DOHH2 (cell line): ENCODE data around the gene PRDM16.

ENCODE experiments used
- H3F3A ChIP-seq: fragments of 200-600 bp; sonication (generic), shearing (Covaris generic); 2 replicates; pipeline ENCODE4 v1.6.0; 2016; ENCODE audit warnings: antibody characterized with exemption, mild to moderate bottlenecking; ENCODE audit not compliant: control insufficient read depth, insufficient read depth
- H3K27ac ChIP-seq: fragments of 200-600 bp; sonication (generic); 2 replicates; pipeline ENCODE4 v1.5.1; 2014; ENCODE audit warnings: low read depth, mild to moderate bottlenecking, low read length, moderate library complexity
- H3K27me3 ChIP-seq: fragments of 200-600 bp; sonication (generic); 2 replicates; pipeline ENCODE4 v1.6.1; 2014; ENCODE audit warnings: mild to moderate bottlenecking, low read length, mixed read lengths; ENCODE audit not compliant: control insufficient read depth
- H3K36me3 ChIP-seq: fragments of 200-600 bp; sonication (generic); 2 replicates; pipeline ENCODE4 v1.6.1; 2014; ENCODE audit warnings: mild to moderate bottlenecking, low read length, moderate library complexity, mixed read lengths; ENCODE audit not compliant: control insufficient read depth
- H3K4me1 ChIP-seq: fragments of 200-600 bp; sonication (generic); 2 replicates; pipeline ENCODE4 v1.6.1; 2014; ENCODE audit warnings: mild to moderate bottlenecking, low read length, mixed read lengths; ENCODE audit not compliant: control insufficient read depth
- H3K4me2 ChIP-seq: fragments of 200-600 bp; sonication (generic); 2 replicates; pipeline ENCODE4 v1.6.0; 2014; ENCODE audit warnings: mild to moderate bottlenecking, low read length, moderate library complexity
- H3K4me3 ChIP-seq: fragments of 200-600 bp; sonication (generic); 2 replicates; pipeline ENCODE4 v1.5.1; 2014; ENCODE audit warnings: mild to moderate bottlenecking, low read length, mixed read lengths
- H3K79me2 ChIP-seq: fragments of 200-600 bp; sonication (generic); 2 replicates; pipeline ENCODE4 v1.6.1; 2014; ENCODE audit warnings: mild to moderate bottlenecking, low read length, mixed read lengths; ENCODE audit not compliant: control insufficient read depth
- H3K9me2 ChIP-seq: fragments of 200-600 bp; sonication (generic); replicated peaks from 2 replicates; pipeline ENCODE4 v1.6.1; 2014; ENCODE audit warnings: mild to moderate bottlenecking, low read length, mixed read lengths; ENCODE audit not compliant: control insufficient read depth
- H3K9me3 ChIP-seq: fragments of 200-600 bp; sonication (generic); 2 replicates; pipeline ENCODE4 v1.6.1; 2014; ENCODE audit warnings: antibody characterized with exemption, low read length, mixed read lengths; ENCODE audit not compliant: control insufficient read depth, insufficient read depth
- H4K20me1 ChIP-seq: fragments of 200-600 bp; sonication (generic); 2 replicates; pipeline ENCODE4 v1.6.0; 2014; ENCODE audit warnings: low read depth, mild to moderate bottlenecking, antibody characterized with exemption, low read length, moderate library complexity; ENCODE audit not compliant: control insufficient read depth, insufficient read depth
- EZH2phosphoT487 ChIP-seq: fragments of 200-600 bp; sonication (generic); IDR thresholded peaks from 2 replicates; pipeline ENCODE4 v1.6.1; 2017; ENCODE audit warnings: borderline replicate concordance, mild to moderate bottlenecking, antibody characterized with exemption, low read length, moderate library complexity, mixed read lengths
- TF ChIP-seq, protein P1 (sequence below): fragments of 200-600 bp; sonication (generic); IDR thresholded peaks from one replicate; pipeline ENCODE4 v1.5.1; 2014; ENCODE audit warnings: antibody characterized with exemption, mild to moderate bottlenecking, low read depth, low read length; ENCODE audit not compliant: poor library complexity, severe bottlenecking

The PRDM16 gene

DNA sequence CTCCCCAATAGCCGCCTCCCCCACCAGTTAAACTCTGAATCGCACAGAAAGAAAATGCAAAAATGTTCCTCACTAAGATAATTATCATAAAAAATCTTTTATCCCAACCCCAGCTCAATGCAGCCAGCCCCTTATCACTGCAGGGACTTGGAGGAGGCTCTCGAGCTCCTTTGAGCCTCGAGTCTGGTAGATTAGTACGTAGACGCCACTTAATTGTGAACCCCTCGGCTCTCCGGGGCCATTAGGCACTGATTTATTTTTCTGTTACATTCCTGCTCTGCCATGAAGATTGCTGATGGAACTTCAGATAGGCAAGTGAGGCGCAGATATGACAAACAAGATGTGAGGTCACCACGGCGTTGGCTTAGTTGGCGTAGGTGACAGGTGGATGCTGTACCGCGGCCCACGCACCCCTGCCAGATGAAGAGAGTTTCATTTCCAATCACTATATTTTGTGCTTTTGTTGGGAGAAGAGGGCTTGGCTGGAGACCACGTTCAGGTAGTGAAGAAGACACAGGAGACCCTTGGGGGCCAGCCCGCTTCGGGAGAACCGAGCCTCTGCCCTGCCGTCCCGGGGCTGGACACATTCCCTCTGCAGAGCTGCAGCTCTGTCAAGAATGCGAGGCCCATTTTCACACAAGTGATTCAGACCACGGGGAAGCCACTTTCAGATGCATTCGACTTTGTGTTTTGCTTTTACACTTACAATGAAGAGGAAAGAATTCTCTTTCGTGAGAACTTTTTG is 329.6 kb downstream of the PRDM16 start:
- no peak overlapping the region for H3K4me2 ChIP-seq
- no peaks in the 10 kb centered on the region for H3K9me3 ChIP-seq
- TF ChIP-seq, protein P1, sequence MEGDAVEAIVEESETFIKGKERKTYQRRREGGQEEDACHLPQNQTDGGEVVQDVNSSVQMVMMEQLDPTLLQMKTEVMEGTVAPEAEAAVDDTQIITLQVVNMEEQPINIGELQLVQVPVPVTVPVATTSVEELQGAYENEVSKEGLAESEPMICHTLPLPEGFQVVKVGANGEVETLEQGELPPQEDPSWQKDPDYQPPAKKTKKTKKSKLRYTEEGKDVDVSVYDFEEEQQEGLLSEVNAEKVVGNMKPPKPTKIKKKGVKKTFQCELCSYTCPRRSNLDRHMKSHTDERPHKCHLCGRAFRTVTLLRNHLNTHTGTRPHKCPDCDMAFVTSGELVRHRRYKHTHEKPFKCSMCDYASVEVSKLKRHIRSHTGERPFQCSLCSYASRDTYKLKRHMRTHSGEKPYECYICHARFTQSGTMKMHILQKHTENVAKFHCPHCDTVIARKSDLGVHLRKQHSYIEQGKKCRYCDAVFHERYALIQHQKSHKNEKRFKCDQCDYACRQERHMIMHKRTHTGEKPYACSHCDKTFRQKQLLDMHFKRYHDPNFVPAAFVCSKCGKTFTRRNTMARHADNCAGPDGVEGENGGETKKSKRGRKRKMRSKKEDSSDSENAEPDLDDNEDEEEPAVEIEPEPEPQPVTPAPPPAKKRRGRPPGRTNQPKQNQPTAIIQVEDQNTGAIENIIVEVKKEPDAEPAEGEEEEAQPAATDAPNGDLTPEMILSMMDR: no peak
- no peak for TF ChIP-seq EZH2phosphoT487
- no peaks in the 10 kb centered on the region for H3K9me2 ChIP-seq
- no peaks in the 10 kb centered on the region for H3K27me3 ChIP-seq
- H3F3A ChIP-seq: no peaks in the 10 kb centered on the region
- no peaks in the 10 kb centered on the region for H3K4me1 ChIP-seq
- H3K36me3 ChIP-seq: no peaks in the 10 kb centered on the region
- no peaks in the 10 kb centered on the region for H4K20me1 ChIP-seq
- no peak overlapping the region for H3K4me3 ChIP-seq
- H3K79me2 ChIP-seq: no peaks in the 10 kb centered on the region
- H3K27ac ChIP-seq: no peak overlapping the region

DNA sequence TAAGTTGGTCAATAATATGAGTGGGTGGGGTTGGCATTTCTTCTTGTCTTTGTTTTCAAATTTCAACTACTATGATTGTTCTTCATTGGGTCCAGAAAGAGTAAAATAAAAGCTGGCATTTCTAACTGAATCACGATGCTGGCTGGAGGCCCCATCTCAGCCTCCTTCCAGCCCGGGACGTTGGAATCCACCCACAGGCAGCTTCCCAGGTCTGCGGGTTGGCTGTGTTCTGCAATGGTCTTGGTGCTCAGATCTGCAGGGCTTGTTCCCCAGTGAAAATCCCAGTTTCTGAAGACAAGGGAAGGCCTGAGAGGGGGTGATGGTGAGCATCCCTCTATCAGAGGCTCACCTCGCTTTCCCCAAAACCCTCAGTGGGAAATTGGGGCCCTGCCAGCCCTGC is 330.7 kb downstream of the PRDM16 start:
- Histone ChIP-seq H3K9me2 (no peaks in the 10 kb centered on the region), H3K79me2 (no peaks in the 10 kb centered on the region), H3K4me3 (no peak overlapping the region), H3F3A (no peaks in the 10 kb centered on the region), H3K36me3 (no peaks in the 10 kb centered on the region), H3K4me1 (no peaks in the 10 kb centered on the region), H3K27ac (no peak overlapping the region), H4K20me1 (no peaks in the 10 kb centered on the region), H3K9me3 (no peaks in the 10 kb centered on the region), H3K27me3 (no peaks in the 10 kb centered on the region), H3K4me2 (no peak overlapping the region)
- TF ChIP-seq, protein P1: no peak
- TF ChIP-seq EZH2phosphoT487: no peak

DNA sequence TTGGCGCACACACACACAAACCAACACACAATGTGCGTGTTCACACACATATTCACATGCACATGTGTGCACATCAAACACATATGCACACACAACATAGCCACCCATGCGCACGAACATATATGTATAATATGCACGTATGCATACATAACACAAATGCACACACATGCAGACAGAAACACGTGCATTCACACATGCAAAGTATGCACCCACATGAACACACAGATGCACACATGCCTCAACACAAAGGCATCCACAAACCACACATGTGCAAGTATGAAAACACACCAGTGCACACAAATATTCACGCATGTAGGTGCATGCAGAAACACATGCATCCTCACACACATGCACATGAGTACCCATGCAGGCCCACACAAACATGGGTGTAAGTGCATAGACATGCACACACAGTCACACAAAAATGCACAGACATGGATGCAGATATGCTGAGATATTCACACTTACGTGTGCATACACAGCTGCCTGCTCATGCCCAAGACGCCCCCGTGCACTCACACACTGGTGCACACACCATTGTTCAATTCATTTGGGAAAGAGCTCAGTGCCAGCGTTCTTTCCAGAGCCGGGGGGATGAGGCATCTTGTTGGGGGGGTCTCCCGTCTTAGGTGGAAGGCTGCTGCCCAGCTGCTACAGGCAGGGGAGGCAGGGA is 332.7 kb downstream of the PRDM16 start:
- H3K27ac ChIP-seq: no peak overlapping the region
- H3K79me2 ChIP-seq: no peaks in the 10 kb centered on the region
- H4K20me1 ChIP-seq: no peaks in the 10 kb centered on the region
- H3K4me1 ChIP-seq: no peaks in the 10 kb centered on the region
- no peaks in the 10 kb centered on the region for H3K9me2 ChIP-seq
- no peak overlapping the region for H3K4me3 ChIP-seq
- H3K36me3 ChIP-seq: no peaks in the 10 kb centered on the region
- H3K27me3 ChIP-seq: no peaks in the 10 kb centered on the region
- H3K4me2 ChIP-seq: no peak overlapping the region
- H3K9me3 ChIP-seq: no peaks in the 10 kb centered on the region
- no peaks in the 10 kb centered on the region for H3F3A ChIP-seq
- TF ChIP-seq EZH2phosphoT487: no peak
- TF ChIP-seq, protein P1: no peak
